NT2/D1 (cell line): Measurements from ENCODE around the gene FAM184A.

ENCODE experiments used
- SUZ12 ChIP-seq: IDR thresholded peaks from 2 replicates; pipeline ENCODE4 v1.6.1; 2011; ENCODE audit not compliant: insufficient read length, insufficient read depth; ENCODE audit errors: extremely low read depth
- YY1 ChIP-seq: IDR thresholded peaks from 2 replicates; pipeline ENCODE4 v1.6.1; 2011; ENCODE audit not compliant: insufficient read length, insufficient read depth
- ZNF274 ChIP-seq: IDR thresholded peaks from 2 replicates; pipeline ENCODE4 v1.6.1; 2011; ENCODE audit warnings: mild to moderate bottlenecking, low read depth, low read length

GRCh38 chr6:119006974-119007373, 71.5 kb downstream of the FAM184A start:
- no peak for TF ChIP-seq YY1
- no peak for TF ChIP-seq SUZ12
- no peak for TF ChIP-seq ZNF274
